ENCODE data around the gene EIF2S3.
"Not testable (repeated sequence)": the region's sequence is repeated elsewhere in the genome, so short reads cannot be mapped to it uniquely, and the experiment has no call there.

Gene EIF2S3

GRCh38 chrX:24050522-24051318 is 4.0 kb upstream of the EIF2S3 start:
- not testable (repeated sequence) for DNase-seq

GRCh38 chrX:24055043-24055356 is 244 bp downstream of the EIF2S3 start:
- no peak for DNase-seq

DNA sequence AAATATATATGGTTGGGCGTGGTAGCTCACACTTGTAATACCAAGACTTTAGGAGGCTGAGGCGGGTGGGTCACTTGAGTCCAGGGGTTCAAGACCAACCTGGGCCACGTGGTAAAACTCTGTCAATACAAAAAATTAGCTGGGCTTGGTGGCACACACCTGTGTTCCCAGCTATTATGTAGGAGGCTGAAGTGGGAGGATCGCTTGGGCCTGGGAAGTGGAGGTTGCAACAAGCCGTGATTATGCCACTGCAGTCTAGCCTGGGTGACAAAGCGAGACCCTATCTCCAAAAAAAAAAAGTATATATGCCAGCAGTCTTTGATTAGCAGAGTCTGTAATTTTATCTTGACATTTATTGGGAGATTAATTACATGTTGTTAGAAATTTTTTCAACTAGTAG is 8.7 kb downstream of the EIF2S3 start:
- no peak for DNase-seq

DNA sequence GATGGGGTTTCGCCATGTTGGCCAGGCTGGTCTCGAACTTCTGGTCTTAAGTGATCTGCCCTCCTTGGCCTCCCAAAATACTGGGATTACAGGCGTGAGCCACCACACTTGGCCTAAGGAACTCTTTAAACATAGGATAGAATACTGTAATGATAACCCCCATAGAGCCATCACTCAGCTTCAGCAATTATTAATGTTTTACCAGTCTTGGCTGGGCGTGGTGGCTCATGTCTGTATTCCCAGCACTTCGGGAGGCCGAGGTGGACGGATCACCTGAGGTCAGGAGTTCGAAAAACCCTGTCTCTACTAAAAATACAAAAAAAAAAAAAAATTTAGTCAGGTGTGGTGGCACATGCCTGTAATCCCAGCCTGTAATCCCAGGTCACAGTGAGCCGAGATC is 15.1 kb downstream of the EIF2S3 start:
- no peak for DNase-seq

- no peak for DNase-seq
These were observed 24.7 kb downstream of the EIF2S3 start for GRCh38 chrX:24079411-24079810.

GRCh38 chrX:24080245-24080644 is 25.5 kb downstream of the EIF2S3 start:
- not testable (repeated sequence) for DNase-seq

- no peak for DNase-seq
These were observed 25.9 kb downstream of the EIF2S3 start for GRCh38 chrX:24080704-24081103.

DNA sequence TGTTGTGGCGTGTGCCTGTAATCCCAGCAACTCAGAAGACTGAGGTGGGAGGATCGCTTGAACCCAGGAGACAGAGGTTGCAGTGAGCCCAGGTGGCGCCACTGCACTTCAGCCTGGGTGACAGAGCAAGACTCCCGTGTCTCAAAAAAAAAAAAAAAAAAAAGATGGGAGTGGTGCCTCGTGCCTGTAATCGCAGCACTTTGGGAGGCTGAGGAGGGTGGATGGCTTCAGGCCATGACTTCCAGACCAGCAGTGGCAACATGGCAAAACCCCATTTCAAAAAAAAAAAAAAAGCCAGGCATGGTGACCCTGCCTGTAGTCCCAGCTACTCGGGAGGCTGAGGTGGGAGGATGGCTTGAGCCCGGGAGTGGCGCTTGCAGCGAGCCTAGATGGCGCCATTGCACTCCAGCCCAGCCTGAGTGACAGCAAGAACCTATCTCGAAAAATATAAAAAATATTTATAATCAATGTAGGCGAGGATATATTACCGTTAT is 27.0 kb downstream of the EIF2S3 start:
- peak; percentile 54 for DNase-seq

DNA sequence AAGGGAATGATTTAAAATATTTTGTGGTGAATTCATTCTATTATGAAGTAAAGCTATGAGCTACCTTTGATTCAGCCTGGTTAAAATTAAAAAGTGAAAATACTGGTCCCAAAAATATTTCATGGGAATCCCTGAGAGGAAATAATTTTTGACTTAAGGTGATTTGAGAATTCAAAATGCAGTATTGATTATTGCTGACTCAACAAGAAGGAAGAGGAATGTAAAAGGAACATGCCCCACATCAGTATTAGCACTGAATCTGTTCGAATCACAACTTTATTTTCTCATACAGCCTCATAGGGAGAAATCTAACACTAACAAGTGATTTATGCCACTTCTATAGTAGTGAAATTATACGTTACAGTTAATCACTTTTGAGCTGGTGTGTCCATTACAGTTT is 27.7 kb downstream of the EIF2S3 start:
- no peak for DNase-seq

DNA sequence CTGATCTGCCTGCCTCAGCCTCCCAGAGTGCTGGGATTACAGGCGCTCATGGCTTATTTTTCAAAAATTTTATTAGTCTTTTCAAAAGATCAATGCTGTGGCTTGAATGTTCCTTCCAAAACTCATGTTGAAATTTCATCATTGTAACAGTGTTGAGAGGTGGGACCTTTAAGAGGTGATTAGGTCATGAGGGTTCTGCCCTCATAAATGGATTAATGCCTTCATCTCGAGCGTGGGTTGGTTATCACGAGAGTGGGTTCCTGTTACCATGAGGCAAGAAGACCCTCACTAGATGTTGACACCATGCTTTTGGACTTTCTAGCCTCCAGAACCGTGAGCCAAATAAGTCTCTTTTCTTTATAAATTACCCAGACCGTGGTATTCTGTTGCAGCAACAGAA is 30.3 kb downstream of the EIF2S3 start:
- no peak for DNase-seq

GRCh38 chrX:24090300-24091200 is 35.8 kb downstream of the EIF2S3 start:
- DNase-seq, result no peak

DNA sequence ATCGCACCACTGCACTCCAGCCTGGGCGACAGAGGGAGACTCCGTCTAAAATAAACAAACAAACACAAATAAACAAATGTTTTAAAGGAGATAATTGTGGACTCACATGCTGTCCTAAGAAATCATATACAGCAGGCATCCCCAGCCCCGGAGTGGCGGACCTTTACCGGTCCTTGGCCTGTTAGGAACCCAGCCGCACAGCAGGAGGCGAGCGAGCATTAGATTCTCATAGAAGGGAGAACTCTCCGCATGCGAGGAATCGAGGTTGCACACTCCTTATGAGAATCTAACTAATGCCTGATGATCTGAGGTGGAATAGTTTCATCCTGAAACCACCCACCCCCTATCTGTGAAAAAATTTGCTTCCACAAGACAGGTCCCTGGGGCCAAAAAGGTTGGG is 39.0 kb downstream of the EIF2S3 start:
- DNase-seq, result no peak

- DNase-seq, result no peak
These were observed 43.0 kb downstream of the EIF2S3 start for GRCh38 chrX:24097741-24098260.

- DNase-seq, result no peak
These were observed 44.2 kb downstream of the EIF2S3 start for GRCh38 chrX:24098932-24099331.

- no peak for DNase-seq
These were observed 44.6 kb downstream of the EIF2S3 start for GRCh38 chrX:24099394-24099793.

GRCh38 chrX:24100713-24101112 is 46.0 kb downstream of the EIF2S3 start:
- peak; percentile 50 for DNase-seq

DNA sequence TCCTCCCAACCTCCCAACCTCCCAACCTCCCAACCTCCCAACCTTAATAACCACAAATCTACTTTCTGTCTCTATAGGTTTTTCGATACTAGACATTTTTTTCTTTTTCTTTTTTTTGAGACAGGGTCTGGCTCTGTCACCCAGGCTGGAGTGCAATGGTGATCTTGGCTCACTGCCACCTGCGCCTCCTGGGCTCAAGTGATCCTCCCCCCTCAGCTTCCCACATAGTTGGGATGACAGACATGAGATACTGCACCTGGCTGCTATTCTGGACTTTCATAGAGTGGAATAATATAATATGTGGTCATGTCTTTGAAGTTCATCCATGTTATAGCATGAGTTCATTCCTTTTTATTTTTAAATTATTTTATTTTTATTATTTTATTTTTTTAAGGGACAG is 55.3 kb downstream of the EIF2S3 start:
- no peak for DNase-seq

- DNase-seq, result peak; percentile 60
These were observed 58.4 kb downstream of the EIF2S3 start for GRCh38 chrX:24113181-24113580.

GRCh38 chrX:24117258-24117657 is 62.5 kb downstream of the EIF2S3 start:
- peak; percentile 72 for DNase-seq

GRCh38 chrX:24124244-24124799 is 69.6 kb downstream of the EIF2S3 start:
- DNase-seq, result no peak

GRCh38 chrX:24125028-24125612 is 70.4 kb downstream of the EIF2S3 start:
- DNase-seq, result no peak
